Activated T-cell treated with anti-CD3 and anti-CD28 coated beads, Interleukin-2, amount 50 U/mL, for 72 hours (primary cell): ENCODE results near the gene DIPK1B. TPM values are rescaled to one million over a fixed set of nuclear protein-coding genes. Genes with fewer than 3 reads are reported as not detected.

Experiments used
- ATAC-seq, 2 donors: fragments of 150-1000 bp; cut with Tn5 transposase; replicated peaks in 1 of 2; 2 replicates each; pipeline ENCODE4 v1.10.0; 2021; ENCODE audit warnings: moderate library complexity in 2 of 2, mild to moderate bottlenecking in 1 of 2
- DNase-seq, 2 donors: peaks; one replicate each; pipeline ENCODE4 v3.0.0; 2021 to 2022; ENCODE audit warnings: mixed read lengths in 1 of 2
- H3K27ac Mint-ChIP-seq: one replicate; pipeline ENCODE4 v1.8.0; 2022; ENCODE audit warnings: mild to moderate bottlenecking, moderate library complexity, mixed read lengths
- H3K27me3 Mint-ChIP-seq: one replicate; pipeline ENCODE4 v1.8.0; 2022; ENCODE audit warnings: low read depth, mixed read lengths
- H3K36me3 Mint-ChIP-seq, 2 donors: one replicate each; pipeline ENCODE4 v1.8.0; 2022; ENCODE audit warnings: mixed read lengths in 2 of 2, mild to moderate bottlenecking in 1 of 2; ENCODE audit not compliant: insufficient read depth in 2 of 2
- H3K4me1 Mint-ChIP-seq: one replicate; pipeline ENCODE4 v1.8.0; 2022; ENCODE audit warnings: low read depth, mixed read lengths
- H3K4me3 Mint-ChIP-seq, 2 donors: one replicate each; pipeline ENCODE4 v1.8.0; 2022; ENCODE audit warnings: mild to moderate bottlenecking in 2 of 2, mixed read lengths in 2 of 2, moderate library complexity in 2 of 2
- H3K9me3 Mint-ChIP-seq, 2 donors: one replicate each; pipeline ENCODE4 v1.8.0; 2022; ENCODE audit warnings: mixed read lengths in 2 of 2
- total RNA-seq, 2 donors: library from RNA; stranded (reverse); gene quantifications; one replicate each; pipeline ENCODE4 v1.2.3, GENCODE V29; 2022

DIPK1B gene
- total RNA-seq, 2 donors from 2014 or later: 0.67 to 0.72 TPM

GRCh38 chr9:136740069-136740468, 27.7 kb downstream of the DIPK1B start:
- H3K27ac Mint-ChIP-seq: no peak overlapping the region
- DNase-seq (no peak), ATAC-seq (no peak)
- no peaks in the 10 kb centered on the region for H3K9me3 Mint-ChIP-seq
- no peaks in the 10 kb centered on the region for H3K27me3 Mint-ChIP-seq
- H3K36me3 Mint-ChIP-seq: no peaks in the 10 kb centered on the region
- no peak overlapping the region for H3K4me3 Mint-ChIP-seq
- H3K4me1 Mint-ChIP-seq: peaks cover 21% of the 10 kb centered on the region

GRCh38 chr9:136740491-136740890, 28.1 kb downstream of the DIPK1B start:
- H3K4me3 Mint-ChIP-seq: peak overlapping the region in 1 of 2 donors; percentile 6
- H3K27me3 Mint-ChIP-seq: no peaks in the 10 kb centered on the region
- peaks cover 21% of the 10 kb centered on the region for H3K4me1 Mint-ChIP-seq
- H3K27ac Mint-ChIP-seq: no peak overlapping the region
- H3K36me3 Mint-ChIP-seq: no peaks in the 10 kb centered on the region
- no peak for DNase-seq
- no peak for ATAC-seq
- no peaks in the 10 kb centered on the region for H3K9me3 Mint-ChIP-seq

DNA sequence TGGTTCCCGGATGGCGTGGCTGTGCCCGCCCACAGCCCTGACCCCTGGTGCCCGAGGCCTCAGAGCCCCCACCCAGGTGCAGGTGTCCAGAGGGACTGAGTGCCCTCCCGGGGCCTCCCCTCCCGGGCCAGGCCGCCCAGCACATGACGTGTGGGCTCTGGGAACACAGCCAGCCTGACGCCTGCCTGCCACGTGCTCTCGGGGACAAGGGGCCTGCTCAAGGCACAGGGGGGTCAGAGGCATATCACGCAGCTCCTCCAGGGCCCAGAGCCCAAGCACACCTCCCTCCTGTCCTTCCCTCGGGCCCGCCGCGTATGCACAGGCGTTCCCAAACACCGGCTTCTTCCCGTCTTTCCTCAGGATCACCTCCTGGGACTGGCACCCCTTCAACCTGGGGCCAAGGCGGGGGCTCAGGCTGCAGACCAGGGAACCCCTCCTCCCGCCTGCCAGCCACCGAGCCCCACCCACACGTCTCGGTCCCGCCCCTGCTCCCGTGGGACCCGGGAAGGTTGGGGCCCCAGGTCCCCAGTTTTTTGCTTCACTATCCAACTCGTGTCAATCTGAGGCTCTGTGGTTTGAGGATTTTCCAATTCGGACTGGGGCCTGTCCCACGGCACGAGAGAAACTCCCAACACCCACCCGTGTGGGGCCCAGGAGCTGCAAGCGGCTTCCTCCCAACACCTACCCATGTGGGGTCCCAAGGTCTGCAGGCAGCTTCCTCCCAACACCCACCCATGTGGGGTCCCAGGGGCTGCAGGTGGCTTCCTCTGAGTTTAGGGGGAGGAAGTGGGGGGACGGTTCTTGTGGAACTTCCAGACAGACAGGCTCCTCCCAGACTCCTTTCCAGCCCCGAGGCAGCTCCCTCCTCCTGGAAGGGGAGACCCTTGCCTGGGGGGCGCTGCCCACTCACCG, 28.9 kb downstream of the DIPK1B start:
- Mint-ChIP-seq H3K9me3 (no peaks in the 10 kb centered on the region), H3K4me3 (peak overlapping the region; percentile 65 to 72), H3K36me3 (no peaks in the 10 kb centered on the region), H3K27me3 (no peaks in the 10 kb centered on the region), H3K27ac (no peak overlapping the region), H3K4me1 (peaks cover 21% of the 10 kb centered on the region)
- DNase-seq: no peak
- peak; percentile 7 to 10 for ATAC-seq

DNA sequence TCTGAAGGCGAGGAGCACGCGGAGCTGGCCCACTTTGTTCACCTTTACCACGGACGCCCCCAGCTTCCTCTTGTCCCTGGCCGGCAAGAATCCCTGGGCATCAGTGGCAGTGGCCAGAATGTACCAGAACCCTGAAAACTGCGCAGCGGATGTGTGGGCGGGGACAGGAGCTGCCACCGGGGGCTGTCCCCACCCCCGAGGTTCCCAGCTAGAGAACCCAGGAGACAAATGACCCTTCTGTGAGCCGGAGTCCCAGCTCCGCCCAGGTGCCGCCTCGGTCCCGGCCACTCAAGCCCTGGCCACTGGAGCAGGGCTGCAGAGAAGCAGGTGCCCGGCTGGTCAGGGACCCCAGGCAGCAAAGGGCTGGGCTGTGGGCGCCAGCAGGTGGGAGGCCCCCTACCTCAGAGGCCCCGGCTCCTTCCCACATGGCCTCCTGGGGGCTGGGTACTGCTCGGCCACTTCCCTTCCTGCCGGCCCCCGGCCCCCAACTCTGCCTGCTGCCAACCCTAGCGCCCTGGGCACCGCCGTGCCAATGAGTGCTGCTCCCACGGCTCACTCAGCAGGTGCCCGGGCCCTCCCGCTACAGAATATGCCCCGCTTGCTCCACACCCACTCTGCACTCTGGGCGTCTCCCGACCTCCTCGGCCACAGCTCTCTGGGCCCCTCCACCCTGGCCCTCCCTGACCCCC, 29.7 kb downstream of the DIPK1B start:
- Mint-ChIP-seq H3K36me3 (no peaks in the 10 kb centered on the region), H3K9me3 (no peaks in the 10 kb centered on the region), H3K27me3 (no peaks in the 10 kb centered on the region), H3K4me3 (peak overlapping the region; percentile 65 to 72), H3K27ac (no peak overlapping the region), H3K4me1 (peaks cover 21% of the 10 kb centered on the region)
- DNase-seq (peak; percentile 63), ATAC-seq (peak; percentile 65 to 74)

DNA sequence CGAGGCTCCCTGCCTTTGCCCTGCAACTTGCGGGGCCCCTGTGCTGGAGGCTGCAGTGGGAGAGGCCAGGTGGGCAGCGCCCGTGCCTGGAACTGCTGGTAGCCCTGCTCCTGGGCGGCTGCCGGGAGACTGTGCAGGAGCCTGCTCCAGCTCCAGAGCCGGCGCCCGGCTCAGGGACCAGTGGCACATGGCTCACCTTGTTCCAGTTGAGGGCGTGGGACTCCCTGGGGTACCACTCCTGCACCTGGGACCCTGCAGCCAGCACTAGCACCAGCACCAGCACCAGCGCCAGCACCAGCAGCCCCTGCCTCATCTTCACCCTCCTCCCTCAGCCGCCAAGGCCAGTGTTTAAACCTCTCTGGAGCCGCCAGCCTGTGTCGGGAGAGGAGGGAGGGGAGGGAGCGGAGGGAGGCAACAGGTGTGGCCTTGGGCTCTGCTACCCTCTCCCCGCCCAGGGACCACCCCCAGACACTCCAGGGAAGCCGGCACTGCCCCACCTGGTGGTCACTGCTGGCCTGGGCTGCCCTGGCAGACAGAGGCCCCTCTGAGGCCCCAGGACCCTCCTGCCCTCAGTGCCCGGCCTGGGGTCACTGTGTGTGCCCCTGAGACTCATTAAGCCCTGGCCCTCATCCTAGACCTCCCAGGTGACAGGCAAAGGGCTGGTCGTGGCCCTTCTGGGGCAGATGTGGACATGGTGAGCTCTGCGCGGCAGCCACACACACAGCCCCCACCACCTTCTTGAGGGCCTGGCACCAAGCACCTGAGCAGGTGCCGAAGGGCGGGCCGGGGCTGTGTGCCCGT, 30.4 kb downstream of the DIPK1B start, which contains the start of gene LCN10:
TSS of gene LCN10 (minus strand) at position 350 of the 801 bp plus-strand sequence. CDS start at position 313, 37 bp downstream.
- Mint-ChIP-seq H3K36me3 (no peaks in the 10 kb centered on the region), H3K27ac (no peak within 1 kb of the TSS), H3K9me3 (no peaks in the 10 kb centered on the region), H3K27me3 (no peaks in the 10 kb centered on the region), H3K4me1 (peaks cover 21% of the 10 kb centered on the region), H3K4me3 (peak within 1 kb of the TSS; percentile 65 to 72)
- DNase-seq (no peak), ATAC-seq (no peak)

DNA sequence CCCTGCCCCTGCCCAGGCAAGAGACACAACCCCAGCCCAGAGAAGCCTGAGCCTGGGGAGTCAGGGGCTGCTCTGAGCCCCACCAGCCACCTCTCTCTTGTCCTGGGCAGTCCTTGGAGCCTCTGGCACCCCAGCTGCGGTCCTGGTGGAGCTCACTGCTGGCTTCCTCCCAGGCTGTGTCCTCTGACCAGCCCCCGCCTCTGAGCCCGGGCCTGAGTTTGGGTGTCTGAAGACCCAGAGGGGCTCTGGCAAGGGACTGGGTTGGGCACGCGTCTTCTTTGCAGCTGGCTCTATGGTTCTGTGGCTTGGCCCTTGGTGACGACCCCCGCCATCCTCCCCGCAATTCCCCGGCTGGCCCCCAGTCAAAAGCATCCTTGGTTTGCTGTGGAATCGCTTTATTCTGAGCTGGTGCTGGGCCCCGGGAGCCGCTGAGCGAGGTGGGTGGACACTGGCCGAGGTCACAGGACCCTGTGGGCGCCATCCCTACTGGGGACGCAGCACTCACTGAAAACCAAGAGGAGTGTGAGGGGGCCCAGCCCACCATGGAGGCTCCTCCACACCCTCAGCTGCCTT, 31.4 kb downstream of the DIPK1B start:
- ATAC-seq: no peak
- H3K4me1 Mint-ChIP-seq: peaks cover 17% of the 10 kb centered on the region
- no peak overlapping the region for H3K27ac Mint-ChIP-seq
- H3K9me3 Mint-ChIP-seq: no peaks in the 10 kb centered on the region
- no peaks in the 10 kb centered on the region for H3K36me3 Mint-ChIP-seq
- DNase-seq: no peak
- H3K27me3 Mint-ChIP-seq: peaks cover 9% of the 10 kb centered on the region
- no peak overlapping the region for H3K4me3 Mint-ChIP-seq

GRCh38 chr9:136744773-136745172, 32.4 kb downstream of the DIPK1B start:
- Mint-ChIP-seq H3K27me3 (peaks cover 9% of the 10 kb centered on the region), H3K36me3 (no peaks in the 10 kb centered on the region), H3K9me3 (no peaks in the 10 kb centered on the region), H3K27ac (no peak overlapping the region), H3K4me1 (peaks cover 22% of the 10 kb centered on the region), H3K4me3 (no peak overlapping the region)
- no peak for DNase-seq
- no peak for ATAC-seq

GRCh38 chr9:136745389-136746154, 33.2 kb downstream of the DIPK1B start:
- H3K4me1 Mint-ChIP-seq: peaks cover 30% of the 10 kb centered on the region
- H3K27ac Mint-ChIP-seq: no peak overlapping the region
- no peak overlapping the region for H3K4me3 Mint-ChIP-seq
- DNase-seq (no peak), ATAC-seq (no peak)
- peaks cover under 1 to 1% of the 10 kb centered on the region in 2 donors for H3K36me3 Mint-ChIP-seq
- H3K9me3 Mint-ChIP-seq: peaks cover under 1% of the 10 kb centered on the region in 2 donors
- H3K27me3 Mint-ChIP-seq: peaks cover 9% of the 10 kb centered on the region

DNA sequence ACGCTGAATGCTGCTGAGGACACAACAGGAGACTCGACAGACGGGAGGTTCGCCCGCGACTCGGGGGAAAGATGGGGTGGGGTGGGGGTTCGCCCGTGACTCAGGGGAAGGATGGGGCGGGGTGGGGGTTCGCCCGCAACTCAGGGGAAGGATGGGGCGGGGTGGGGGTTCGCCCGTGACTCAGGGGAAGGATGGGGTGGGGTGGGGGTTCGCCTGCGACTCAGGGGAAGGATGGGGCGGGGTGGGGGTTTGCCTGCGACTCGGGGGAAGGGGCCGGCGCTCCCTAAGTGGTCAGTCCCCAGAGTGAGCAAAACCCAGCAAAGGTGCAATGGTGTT, 33.8 kb downstream of the DIPK1B start:
- H3K4me1 Mint-ChIP-seq: peaks cover 36% of the 10 kb centered on the region
- H3K27me3 Mint-ChIP-seq: peaks cover 9% of the 10 kb centered on the region
- H3K27ac Mint-ChIP-seq: no peak overlapping the region
- DNase-seq: no peak
- no peak overlapping the region for H3K4me3 Mint-ChIP-seq
- H3K36me3 Mint-ChIP-seq: peaks cover 3 to 5% of the 10 kb centered on the region in 2 donors
- peaks cover 2% of the 10 kb centered on the region in 2 donors for H3K9me3 Mint-ChIP-seq
- no peak for ATAC-seq

DNA sequence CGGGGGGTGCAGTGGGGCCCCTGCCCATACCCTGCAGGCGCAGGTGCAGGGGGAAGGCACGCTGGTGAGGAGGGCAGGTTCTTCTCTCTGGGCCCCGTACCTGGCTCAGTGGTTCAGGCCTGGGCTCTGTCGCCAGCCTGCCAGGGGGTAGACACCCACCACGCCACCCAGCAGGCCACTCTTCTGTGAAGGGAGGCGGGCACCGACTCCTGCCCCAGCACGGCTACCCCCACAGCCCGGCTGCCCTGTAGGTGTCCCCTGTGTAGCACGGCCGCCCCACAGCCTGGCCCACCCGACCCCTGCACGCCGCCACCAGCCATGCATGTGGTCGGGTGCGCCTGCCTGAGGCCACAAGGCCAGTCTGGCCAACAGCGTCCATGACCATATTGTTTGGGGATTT, 34.2 kb downstream of the DIPK1B start:
- peaks cover 9% of the 10 kb centered on the region for H3K27me3 Mint-ChIP-seq
- no peak overlapping the region for H3K4me3 Mint-ChIP-seq
- H3K9me3 Mint-ChIP-seq: peaks cover 3 to 4% of the 10 kb centered on the region in 2 donors
- peaks cover 33% of the 10 kb centered on the region for H3K4me1 Mint-ChIP-seq
- ATAC-seq: no peak
- H3K27ac Mint-ChIP-seq: no peak overlapping the region
- H3K36me3 Mint-ChIP-seq: peaks cover 4 to 7% of the 10 kb centered on the region in 2 donors
- no peak for DNase-seq

DNA sequence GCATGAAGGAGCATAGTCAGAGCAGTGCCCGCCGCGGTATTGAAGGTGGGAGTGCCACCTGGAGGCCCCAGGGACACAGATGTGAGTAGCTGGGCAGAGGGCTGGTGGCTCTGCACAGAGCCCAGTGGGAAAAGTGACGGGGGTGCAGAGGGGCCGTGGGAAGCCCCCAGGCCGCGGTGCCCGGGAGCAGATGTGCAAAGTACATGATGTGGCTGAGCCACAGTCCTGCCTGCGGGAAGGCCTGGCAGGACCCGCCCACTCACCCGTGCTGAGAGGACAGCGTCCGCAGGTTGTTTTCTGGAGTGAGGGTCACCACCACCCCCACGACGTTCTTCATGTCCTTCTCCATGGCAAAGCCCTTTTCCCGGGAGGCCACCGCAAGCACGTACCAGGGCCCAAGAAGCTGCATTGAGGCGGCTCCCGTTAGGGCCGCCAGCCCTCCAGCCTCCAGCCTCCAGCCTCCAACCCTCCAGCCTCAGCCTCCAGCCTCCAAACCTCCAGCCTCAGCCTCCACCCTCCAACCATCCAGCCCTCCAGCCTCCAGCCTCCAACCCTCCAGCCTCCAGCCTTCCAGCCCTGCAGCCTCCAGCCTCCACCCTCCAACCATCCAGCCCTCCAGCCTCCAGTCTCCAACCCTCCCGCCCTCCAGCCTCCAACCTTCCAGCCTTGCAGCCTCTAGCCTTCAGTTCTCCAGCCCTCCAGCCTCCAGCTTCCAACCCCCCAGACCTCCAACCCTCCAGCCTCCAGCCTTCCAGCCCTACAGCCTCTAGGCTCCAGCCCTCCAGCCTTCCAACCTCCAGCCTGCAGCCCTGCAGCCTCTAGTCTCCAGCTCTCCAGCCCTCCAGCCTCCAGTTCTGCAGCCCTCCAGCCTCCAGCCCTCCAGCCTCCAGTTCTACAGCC, 35.0 kb downstream of the DIPK1B start:
- peaks cover 14% of the 10 kb centered on the region for H3K27me3 Mint-ChIP-seq
- no peak for DNase-seq
- ATAC-seq: no peak
- H3K27ac Mint-ChIP-seq: no peak overlapping the region
- peaks cover 8 to 15% of the 10 kb centered on the region in 2 donors for H3K36me3 Mint-ChIP-seq
- H3K4me3 Mint-ChIP-seq: no peak overlapping the region
- H3K4me1 Mint-ChIP-seq: peaks cover 25% of the 10 kb centered on the region
- peaks cover 9 to 11% of the 10 kb centered on the region in 2 donors for H3K9me3 Mint-ChIP-seq
